Right hindlimb (tissue), 1 donor: ENCODE measurements around the gene HBG1.

Experiments
- DNase-seq: peaks from one replicate; pipeline ENCODE4 v3.0.0-alpha.2; 2018

The HBG1 gene

GRCh38 chr11:5224538-5225479, 24.8 kb downstream of the HBG1 start:
- no peak for DNase-seq

- DNase-seq: no peak
These were observed 26.0 kb downstream of the HBG1 start for GRCh38 chr11:5223686-5224085.

DNA sequence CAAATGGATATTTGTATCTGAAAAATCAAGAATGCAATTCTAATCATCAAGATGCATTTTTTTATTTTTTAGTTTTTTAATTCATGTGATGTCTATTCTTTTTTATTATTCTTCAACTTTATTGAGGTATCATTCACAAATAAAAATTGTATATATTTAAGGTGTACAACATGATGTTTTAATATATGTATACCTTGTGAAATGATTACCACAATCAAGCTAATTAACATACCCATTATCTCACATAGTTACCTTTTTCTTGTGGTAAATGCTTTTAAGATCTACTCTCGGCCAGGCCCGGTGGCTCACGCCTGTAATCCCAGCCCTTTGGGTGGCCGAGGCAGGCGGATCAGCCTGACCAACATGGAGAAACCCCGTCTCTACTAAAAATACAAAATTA, 26.5 kb downstream of the HBG1 start:
- DNase-seq: no peak

DNA sequence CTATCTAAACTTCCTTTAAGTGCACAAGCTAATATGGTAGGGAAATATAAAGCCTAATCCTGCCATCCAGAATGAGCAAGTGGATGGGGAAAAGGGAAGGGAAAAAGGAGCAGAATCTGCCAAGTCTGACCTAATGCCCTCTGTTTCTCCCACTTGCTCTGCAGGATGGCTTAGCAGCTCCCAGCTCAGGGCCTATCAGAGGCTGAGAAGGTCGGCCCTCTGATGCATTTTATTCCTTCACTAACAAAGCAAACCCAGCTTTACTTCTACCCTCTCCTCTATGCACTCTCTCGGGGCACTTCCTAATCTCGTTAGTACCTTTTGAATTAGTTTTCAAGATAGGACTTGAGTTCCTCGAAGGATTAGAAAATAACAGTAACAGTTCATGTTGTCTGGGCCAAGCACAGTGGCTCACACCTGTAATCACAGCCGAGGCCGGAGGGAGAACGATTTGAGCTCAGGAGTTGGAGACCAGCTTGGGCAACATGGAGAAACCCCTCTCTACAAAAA, 39.2 kb downstream of the HBG1 start:
- no peak for DNase-seq

DNA sequence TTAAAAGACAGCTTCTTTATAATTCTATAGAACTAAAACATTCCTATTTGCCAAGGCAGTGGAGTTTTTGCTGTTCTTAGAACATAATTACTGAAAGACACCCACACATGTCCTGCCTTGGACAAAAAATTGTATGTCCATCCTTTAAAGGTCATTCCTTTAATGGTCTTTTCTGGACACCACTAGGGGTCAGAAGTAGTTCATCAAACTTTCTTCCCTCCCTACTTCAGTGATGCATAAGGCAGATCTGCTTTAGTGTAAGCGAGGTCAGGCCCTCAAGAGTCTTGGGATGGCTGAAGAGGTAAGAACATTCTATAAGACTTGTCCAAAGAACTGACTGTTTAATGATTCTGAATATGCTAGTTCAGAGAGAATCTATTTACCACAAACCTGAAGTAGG, 44.9 kb downstream of the HBG1 start:
- no peak for DNase-seq

GRCh38 chr11:5203366-5203765, 46.3 kb downstream of the HBG1 start:
- no peak for DNase-seq

DNA sequence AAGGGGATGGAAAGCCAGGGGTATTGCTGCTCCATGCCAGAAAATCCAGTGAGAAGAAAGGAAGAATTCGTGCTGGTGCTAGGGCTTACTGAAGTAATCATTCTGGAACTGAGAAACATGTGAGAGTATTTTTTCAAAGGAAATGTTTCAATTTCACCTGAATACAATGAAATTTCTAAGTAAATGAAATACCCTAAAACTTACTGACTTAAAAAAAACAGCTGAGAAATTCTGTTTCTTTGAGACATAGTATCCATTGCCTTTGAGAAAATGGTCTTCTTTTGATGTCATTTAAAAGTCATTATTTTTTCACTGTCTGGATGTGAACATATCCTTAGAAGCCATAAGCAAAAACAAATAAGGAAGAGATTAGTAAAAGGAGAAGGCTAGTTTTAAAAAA, 49.1 kb downstream of the HBG1 start, which contains the start of gene OR51V1:
OR51V1 (minus strand) TSS at position 101 of the 400 bp plus-strand sequence; CDS start at position 101, 0 bp downstream.
- DNase-seq: no peak

DNA sequence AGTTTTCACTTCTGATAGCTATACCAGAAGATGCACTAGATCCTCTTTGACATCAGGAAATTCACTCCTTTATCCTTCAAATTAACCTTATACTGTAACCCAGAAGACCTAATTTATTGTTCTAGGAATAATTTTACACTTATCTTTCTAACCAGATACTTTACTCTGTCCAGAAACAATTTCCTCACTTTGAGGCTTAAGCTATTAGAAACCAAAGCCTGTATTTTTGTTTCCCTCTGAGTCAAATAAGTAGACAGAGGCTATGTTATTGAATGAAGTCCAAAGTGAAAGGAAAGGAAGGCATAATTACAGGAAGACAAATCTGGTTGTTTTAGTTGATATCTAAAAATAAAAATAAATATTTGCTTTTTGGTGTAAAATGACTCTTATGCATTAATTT, 51.4 kb downstream of the HBG1 start:
- no peak for DNase-seq
